ENCODE data around the gene PRKAG1. TPM values are rescaled to one million over a fixed set of nuclear protein-coding genes. Genes with fewer than 3 reads are reported as not detected.

The PRKAG1 gene
- total RNA-seq, 6 donors from 2014 or later, result 25.1 to 56.5 (median 42.0) TPM

GRCh38 chr12:49032276-49032675, 13.7 kb upstream of the PRKAG1 start:
- DNase-seq, result no peak
- H3K9me3 ChIP-seq, result no peaks in the 10 kb centered on the region
- peaks cover 0 to 16% (median 7%) of the 10 kb centered on the region in 4 donors for H3K4me1 ChIP-seq
- 82% methylated on average over 4 of the region's 4 CpGs for WGBS, 2 donors
- ATAC-seq (ENCODE audit: low FRiP score in 2 of 2), result no peak
- no peak overlapping the region for H3K4me3 ChIP-seq
- peaks cover 40 to 98% (median 82%) of the 10 kb centered on the region in 4 donors for H3K36me3 ChIP-seq
- TF ChIP-seq EP300 (IDR thresholded peaks at IDR 0.05) (no peak), CTCF (IDR thresholded peaks at IDR 0.05) (no peak), POLR2A (IDR thresholded peaks at IDR 0.05) (no peak), POLR2AphosphoS5 (IDR thresholded peaks at IDR 0.05) (no peak)
- no peak overlapping the region for H3K27ac ChIP-seq
- no peaks in the 10 kb centered on the region for H3K27me3 ChIP-seq

GRCh38 chr12:49031573-49032161, 13.1 kb upstream of the PRKAG1 start:
- H3K27ac ChIP-seq, result peak overlapping the region in 1 of 4 donors; percentile 0
- WGBS, 2 donors, result 86% methylated on average over 5 of the region's 8 CpGs; no CpG with 5 or more reads in 1 of the 2 donors
- H3K27me3 ChIP-seq, result no peaks in the 10 kb centered on the region
- ATAC-seq (ENCODE audit: low FRiP score in 2 of 2) (no peak), DNase-seq (peak in 1 of 2 donors; percentile 48)
- TF ChIP-seq EP300 (IDR thresholded peaks at IDR 0.05), result no peak
- H3K9me3 ChIP-seq, result no peaks in the 10 kb centered on the region
- no peak overlapping the region for H3K4me3 ChIP-seq
- peaks cover 0 to 16% (median 7%) of the 10 kb centered on the region in 4 donors for H3K4me1 ChIP-seq
- peaks cover 40 to 98% (median 83%) of the 10 kb centered on the region in 4 donors for H3K36me3 ChIP-seq

GRCh38 chr12:49030714-49031572, 12.4 kb upstream of the PRKAG1 start:
- Histone ChIP-seq H3K4me1 (peaks cover 0 to 16% (median 7%) of the 10 kb centered on the region in 4 donors), H3K36me3 (peaks cover 48 to 99% (median 87%) of the 10 kb centered on the region in 4 donors), H3K27me3 (no peaks in the 10 kb centered on the region), H3K9me3 (no peaks in the 10 kb centered on the region), H3K27ac (no peak overlapping the region), H3K4me3 (no peak overlapping the region)
- no peak for ATAC-seq (ENCODE audit: low FRiP score in 2 of 2)
- 94 to 95% methylated on average over 14 to 19 of the region's 19 CpGs for WGBS, 2 donors
- peak in 1 of 2 donors; percentile 55 for DNase-seq
- TF ChIP-seq CTCF (IDR thresholded peaks at IDR 0.05) (no peak), EP300 (IDR thresholded peaks at IDR 0.05) (no peak), POLR2A (IDR thresholded peaks at IDR 0.05) (no peak), POLR2AphosphoS5 (IDR thresholded peaks at IDR 0.05) (no peak)

- Histone ChIP-seq H3K9me3 (no peaks in the 10 kb centered on the region), H3K4me1 (peaks cover 0 to 16% (median 7%) of the 10 kb centered on the region in 4 donors), H3K27me3 (no peaks in the 10 kb centered on the region), H3K4me3 (no peak overlapping the region), H3K36me3 (peaks cover 53 to 100% (median 89%) of the 10 kb centered on the region in 4 donors), H3K27ac (no peak overlapping the region)
- WGBS, 2 donors, result 84 to 100% methylated on average over 1 to 6 of the region's 8 CpGs
- TF ChIP-seq POLR2AphosphoS5 (IDR thresholded peaks at IDR 0.05) (no peak), POLR2A (IDR thresholded peaks at IDR 0.05) (no peak), CTCF (IDR thresholded peaks at IDR 0.05) (no peak), EP300 (IDR thresholded peaks at IDR 0.05) (no peak)
- DNase-seq (peak in 1 of 2 donors; percentile 33), ATAC-seq (ENCODE audit: low FRiP score in 2 of 2) (no peak)
Observed at GRCh38 chr12:49030119-49030518, 11.5 kb upstream of the PRKAG1 start.

- no peak for ATAC-seq (ENCODE audit: low FRiP score in 2 of 2)
- Histone ChIP-seq H3K4me1 (peaks cover 0 to 16% (median 7%) of the 10 kb centered on the region in 4 donors), H3K27ac (no peak overlapping the region), H3K36me3 (peaks cover 53 to 100% (median 90%) of the 10 kb centered on the region in 4 donors), H3K27me3 (no peaks in the 10 kb centered on the region), H3K4me3 (no peak overlapping the region), H3K9me3 (no peaks in the 10 kb centered on the region)
- DNase-seq, result no peak
- TF ChIP-seq CTCF (IDR thresholded peaks at IDR 0.05) (no peak), POLR2A (IDR thresholded peaks at IDR 0.05) (no peak), EP300 (IDR thresholded peaks at IDR 0.05) (no peak), POLR2AphosphoS5 (IDR thresholded peaks at IDR 0.05) (no peak)
- WGBS, 2 donors, result 93% methylated on average over 8 to 10 of the region's 10 CpGs
Observed at GRCh38 chr12:49028666-49029275, 10.2 kb upstream of the PRKAG1 start.
